ENCODE results near the gene TAPBPL. TPM values are rescaled to one million over a fixed set of nuclear protein-coding genes. Genes with fewer than 3 reads are reported as not detected.
A peak's percentile ranks its signal among the peaks of the same experiment; 100 is the strongest.
"Not testable (repeated sequence)": the region's sequence is repeated elsewhere in the genome, so short reads cannot be mapped to it uniquely, and the experiment has no call there.

Gene TAPBPL
- total RNA-seq, 1 donor from 2014 or later, result 0.96 TPM

DNA sequence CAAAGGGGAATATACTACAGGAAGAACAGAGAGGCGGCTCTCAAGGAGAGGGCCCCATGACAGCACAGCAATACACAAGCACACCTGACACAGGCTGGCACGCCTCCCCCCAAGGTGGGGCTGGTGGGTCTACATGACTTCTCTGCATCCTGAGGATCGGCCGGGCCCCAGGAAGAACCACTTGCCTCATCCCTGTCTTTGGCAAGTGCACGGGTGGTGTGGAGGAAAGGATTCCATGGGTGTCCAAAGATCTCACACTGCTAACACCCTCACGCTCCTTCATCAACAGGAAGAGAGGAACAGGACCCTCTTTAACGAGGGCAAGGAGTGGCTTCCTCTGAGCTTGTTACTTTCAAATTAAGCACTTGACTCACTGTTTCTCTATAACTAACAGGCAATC, 11.4 kb downstream of the TAPBPL start:
- DNase-seq, result no peak
- no peak overlapping the region for H3K4me3 Mint-ChIP-seq (ENCODE audit: unreplicated experiment)
- peaks cover 3% of the 10 kb centered on the region for H3K9me3 Mint-ChIP-seq (ENCODE audit: unreplicated experiment)
- H3K27me3 Mint-ChIP-seq (ENCODE audit: unreplicated experiment), result peaks cover 4% of the 10 kb centered on the region
- H3K36me3 Mint-ChIP-seq (ENCODE audit: unreplicated experiment), result peaks cover 9% of the 10 kb centered on the region
- H3K27ac Mint-ChIP-seq (ENCODE audit: unreplicated experiment), result no peak overlapping the region
- TF ChIP-seq, protein P1, sequence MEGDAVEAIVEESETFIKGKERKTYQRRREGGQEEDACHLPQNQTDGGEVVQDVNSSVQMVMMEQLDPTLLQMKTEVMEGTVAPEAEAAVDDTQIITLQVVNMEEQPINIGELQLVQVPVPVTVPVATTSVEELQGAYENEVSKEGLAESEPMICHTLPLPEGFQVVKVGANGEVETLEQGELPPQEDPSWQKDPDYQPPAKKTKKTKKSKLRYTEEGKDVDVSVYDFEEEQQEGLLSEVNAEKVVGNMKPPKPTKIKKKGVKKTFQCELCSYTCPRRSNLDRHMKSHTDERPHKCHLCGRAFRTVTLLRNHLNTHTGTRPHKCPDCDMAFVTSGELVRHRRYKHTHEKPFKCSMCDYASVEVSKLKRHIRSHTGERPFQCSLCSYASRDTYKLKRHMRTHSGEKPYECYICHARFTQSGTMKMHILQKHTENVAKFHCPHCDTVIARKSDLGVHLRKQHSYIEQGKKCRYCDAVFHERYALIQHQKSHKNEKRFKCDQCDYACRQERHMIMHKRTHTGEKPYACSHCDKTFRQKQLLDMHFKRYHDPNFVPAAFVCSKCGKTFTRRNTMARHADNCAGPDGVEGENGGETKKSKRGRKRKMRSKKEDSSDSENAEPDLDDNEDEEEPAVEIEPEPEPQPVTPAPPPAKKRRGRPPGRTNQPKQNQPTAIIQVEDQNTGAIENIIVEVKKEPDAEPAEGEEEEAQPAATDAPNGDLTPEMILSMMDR (IDR thresholded peaks at IDR 0.05; ENCODE audit: partially characterized antibody, unreplicated experiment), result no peak
- peaks cover 2% of the 10 kb centered on the region for H3K4me1 Mint-ChIP-seq (ENCODE audit: low read depth, unreplicated experiment)

DNA sequence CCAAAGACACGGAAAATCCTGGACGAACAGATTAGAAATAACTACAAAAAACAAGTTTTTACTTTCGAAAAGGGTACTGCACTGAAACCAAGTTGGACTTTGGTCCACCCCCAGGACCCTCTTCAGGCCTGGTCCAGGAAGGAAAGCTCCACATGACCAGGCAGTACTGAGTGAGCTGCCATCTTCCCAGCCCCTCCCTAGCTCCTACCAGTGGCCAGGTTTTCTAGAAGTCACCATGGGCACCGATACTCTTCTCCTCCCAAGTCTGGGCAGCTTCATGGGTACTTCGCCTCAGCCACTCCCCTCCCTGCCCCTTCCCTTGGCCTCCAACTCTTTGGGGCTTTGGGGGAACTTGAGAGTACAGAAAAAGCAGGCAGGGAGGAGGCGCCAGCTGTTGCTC, 12.0 kb downstream of the TAPBPL start:
- H3K27ac Mint-ChIP-seq (ENCODE audit: unreplicated experiment), result no peak overlapping the region
- no peak for DNase-seq
- H3K9me3 Mint-ChIP-seq (ENCODE audit: unreplicated experiment), result peaks cover 3% of the 10 kb centered on the region
- H3K36me3 Mint-ChIP-seq (ENCODE audit: unreplicated experiment), result peaks cover 9% of the 10 kb centered on the region
- no peak overlapping the region for H3K4me3 Mint-ChIP-seq (ENCODE audit: unreplicated experiment)
- H3K4me1 Mint-ChIP-seq (ENCODE audit: low read depth, unreplicated experiment), result peaks cover 1% of the 10 kb centered on the region
- TF ChIP-seq, protein P1 (IDR thresholded peaks at IDR 0.05; ENCODE audit: partially characterized antibody, unreplicated experiment), result no peak
- H3K27me3 Mint-ChIP-seq (ENCODE audit: unreplicated experiment), result peaks cover 2% of the 10 kb centered on the region

DNA sequence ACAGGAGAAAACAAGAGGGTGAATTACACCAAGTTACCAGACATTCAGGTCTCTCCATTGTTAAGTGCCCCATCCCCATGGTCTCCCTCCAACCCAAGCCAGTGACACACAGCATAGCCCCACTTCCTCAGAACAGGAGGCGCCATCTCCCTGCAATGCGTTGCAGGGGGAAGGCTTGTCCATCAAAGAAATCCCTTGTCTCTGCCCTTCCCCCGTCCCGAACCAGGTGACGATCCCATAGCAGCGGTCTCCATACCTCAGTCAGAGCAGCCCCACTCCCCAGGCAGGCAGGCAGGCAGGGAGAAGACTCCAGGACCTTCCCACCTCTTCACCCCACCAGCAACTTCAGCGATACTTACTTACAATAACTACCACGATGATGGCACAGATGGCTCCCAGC, 12.7 kb downstream of the TAPBPL start:
- Mint-ChIP-seq H3K4me1 (ENCODE audit: low read depth, unreplicated experiment) (no peaks in the 10 kb centered on the region), H3K36me3 (ENCODE audit: unreplicated experiment) (peaks cover 9% of the 10 kb centered on the region), H3K9me3 (ENCODE audit: unreplicated experiment) (peaks cover 6% of the 10 kb centered on the region), H3K4me3 (ENCODE audit: unreplicated experiment) (no peak overlapping the region), H3K27ac (ENCODE audit: unreplicated experiment) (no peak overlapping the region), H3K27me3 (ENCODE audit: unreplicated experiment) (peaks cover 2% of the 10 kb centered on the region)
- TF ChIP-seq, protein P1 (IDR thresholded peaks at IDR 0.05; ENCODE audit: partially characterized antibody, unreplicated experiment), result no peak
- no peak for DNase-seq

DNA sequence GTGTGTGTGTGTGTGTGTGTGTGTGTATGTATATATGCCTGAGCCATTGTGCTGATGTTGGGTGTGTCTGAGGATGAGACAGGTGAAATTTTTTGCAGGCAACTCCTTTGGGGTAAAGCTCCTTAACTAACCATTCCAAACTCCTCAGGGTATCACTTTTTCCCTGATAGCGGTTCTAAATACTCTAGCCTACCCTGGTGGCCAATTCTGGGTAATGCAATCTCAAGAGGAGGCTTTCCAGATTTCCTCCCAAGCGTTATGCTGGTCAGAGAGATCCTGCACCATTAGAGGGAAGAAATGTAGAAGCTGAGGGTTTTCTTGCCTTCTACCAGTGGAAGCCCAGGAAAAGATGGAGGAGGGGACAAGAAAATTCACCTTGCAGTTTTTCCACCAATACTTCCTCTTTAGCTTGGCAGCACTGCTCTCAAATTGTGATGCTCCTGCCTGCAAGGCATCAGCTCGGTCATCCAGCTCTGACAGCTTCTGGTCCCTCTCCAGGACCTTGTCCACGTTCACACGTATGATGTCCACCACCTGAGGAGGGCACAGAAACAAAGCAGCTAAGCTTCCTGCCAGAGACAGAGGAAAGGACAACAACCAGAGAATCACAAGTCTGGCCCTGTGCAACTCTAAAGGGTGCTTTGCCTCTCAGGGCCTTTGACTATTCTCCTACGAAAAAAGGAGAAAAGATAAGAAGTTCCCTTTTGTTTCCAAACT, 13.8 kb downstream of the TAPBPL start:
- DNase-seq, result no peak
- Mint-ChIP-seq H3K27me3 (ENCODE audit: unreplicated experiment) (peaks cover 2% of the 10 kb centered on the region), H3K9me3 (ENCODE audit: unreplicated experiment) (peaks cover 7% of the 10 kb centered on the region), H3K4me1 (ENCODE audit: low read depth, unreplicated experiment) (no peaks in the 10 kb centered on the region), H3K36me3 (ENCODE audit: unreplicated experiment) (peaks cover 9% of the 10 kb centered on the region), H3K27ac (ENCODE audit: unreplicated experiment) (no peak overlapping the region), H3K4me3 (ENCODE audit: unreplicated experiment) (no peak overlapping the region)
- TF ChIP-seq, protein P1 (IDR thresholded peaks at IDR 0.05; ENCODE audit: partially characterized antibody, unreplicated experiment), result peak; percentile 81

DNA sequence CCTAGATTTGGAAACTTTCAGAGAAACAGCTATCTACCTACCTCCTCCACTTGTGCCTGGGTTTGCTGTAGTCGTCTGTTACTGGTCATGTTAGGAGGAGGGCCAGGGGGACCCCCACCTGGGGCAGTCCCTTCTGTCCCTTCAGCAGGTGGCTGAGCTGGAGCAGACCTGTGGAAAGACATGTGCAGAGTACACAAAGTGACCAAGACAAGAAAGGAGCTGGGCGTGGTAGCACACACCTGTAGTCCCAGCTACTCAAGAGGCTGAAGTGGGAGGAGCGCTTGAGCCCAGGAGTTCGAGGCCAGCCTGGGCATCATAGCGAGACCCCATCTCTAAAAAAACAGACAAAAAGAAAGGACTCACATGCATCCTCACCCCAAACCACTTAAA, 14.3 kb downstream of the TAPBPL start:
- H3K4me1 Mint-ChIP-seq (ENCODE audit: low read depth, unreplicated experiment), result no peaks in the 10 kb centered on the region
- TF ChIP-seq, protein P1 (IDR thresholded peaks at IDR 0.05; ENCODE audit: partially characterized antibody, unreplicated experiment), result no peak
- no peak overlapping the region for H3K4me3 Mint-ChIP-seq (ENCODE audit: unreplicated experiment)
- H3K36me3 Mint-ChIP-seq (ENCODE audit: unreplicated experiment), result peaks cover 9% of the 10 kb centered on the region
- peaks cover 2% of the 10 kb centered on the region for H3K27me3 Mint-ChIP-seq (ENCODE audit: unreplicated experiment)
- no peak overlapping the region for H3K27ac Mint-ChIP-seq (ENCODE audit: unreplicated experiment)
- H3K9me3 Mint-ChIP-seq (ENCODE audit: unreplicated experiment), result peaks cover 9% of the 10 kb centered on the region
- no peak for DNase-seq

DNA sequence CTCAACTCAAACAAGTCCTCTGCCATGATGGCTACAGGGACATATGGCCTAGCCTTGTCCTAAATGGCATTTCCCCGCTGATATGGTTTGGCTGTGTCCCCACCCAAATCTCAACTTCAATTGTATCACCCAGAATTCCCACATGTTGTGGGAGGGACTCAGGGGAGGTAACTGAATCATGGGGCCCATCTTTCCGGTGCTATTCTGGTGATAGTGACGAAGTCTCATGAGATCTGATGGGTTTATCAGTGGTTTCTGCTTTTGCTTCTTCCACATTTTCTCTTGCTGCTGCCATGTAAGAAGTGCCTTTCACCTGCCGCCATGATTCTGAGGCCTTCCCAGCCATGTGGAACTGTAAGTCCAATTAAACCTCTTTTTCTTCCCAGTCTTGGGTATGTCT, 14.9 kb downstream of the TAPBPL start:
- not testable (repeated sequence) for H3K4me3 Mint-ChIP-seq (ENCODE audit: unreplicated experiment); H3K4me1 Mint-ChIP-seq (ENCODE audit: low read depth, unreplicated experiment); H3K27ac Mint-ChIP-seq (ENCODE audit: unreplicated experiment); H3K27me3 Mint-ChIP-seq (ENCODE audit: unreplicated experiment); DNase-seq; H3K36me3 Mint-ChIP-seq (ENCODE audit: unreplicated experiment)
- peaks cover 12% of the 10 kb centered on the region for H3K9me3 Mint-ChIP-seq (ENCODE audit: unreplicated experiment)

DNA sequence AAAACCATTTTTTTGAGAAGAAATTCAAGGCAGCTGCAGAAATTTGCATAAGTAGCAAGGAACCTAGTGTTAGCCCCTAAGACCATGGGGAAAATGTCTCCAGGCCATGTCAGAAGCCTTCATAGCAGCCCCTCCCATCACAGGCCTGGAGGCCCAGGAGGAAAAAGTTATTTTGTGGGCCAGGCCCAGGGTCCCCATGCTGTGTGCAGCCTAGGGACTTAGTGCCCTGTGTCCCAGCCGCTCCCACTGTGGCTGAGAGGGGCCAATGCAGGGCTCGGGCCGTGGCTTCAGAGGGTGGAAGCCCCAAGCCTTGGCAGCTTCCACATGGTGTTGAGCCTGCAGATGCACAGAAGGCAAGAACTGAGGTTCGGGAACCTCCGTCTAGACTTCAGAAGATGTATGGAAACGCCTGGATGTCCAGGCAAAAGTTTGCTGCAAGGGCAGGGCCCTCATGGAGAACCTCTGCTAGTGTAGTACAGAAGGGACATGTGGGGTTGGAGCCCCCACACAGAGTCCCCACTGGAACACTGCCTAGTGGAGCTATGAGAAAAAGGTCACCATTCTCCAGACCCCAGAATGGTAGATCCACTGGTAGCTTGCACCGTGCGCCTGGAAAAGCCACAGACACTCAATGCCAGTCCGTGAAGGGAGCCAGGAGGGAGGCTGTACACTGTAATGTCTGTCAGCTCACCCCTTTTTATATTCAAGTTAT, 15.9 kb downstream of the TAPBPL start:
- not testable (repeated sequence) for H3K36me3 Mint-ChIP-seq (ENCODE audit: unreplicated experiment); DNase-seq; H3K4me3 Mint-ChIP-seq (ENCODE audit: unreplicated experiment); H3K4me1 Mint-ChIP-seq (ENCODE audit: low read depth, unreplicated experiment); H3K27ac Mint-ChIP-seq (ENCODE audit: unreplicated experiment); H3K27me3 Mint-ChIP-seq (ENCODE audit: unreplicated experiment)
- H3K9me3 Mint-ChIP-seq (ENCODE audit: unreplicated experiment), result peaks cover 12% of the 10 kb centered on the region

All from glutamatergic neuron (in vitro differentiated cells).